Measurements from ENCODE around the gene LGALS3BP.
A peak's percentile ranks its signal among the peaks of the same experiment; 100 is the strongest.

The LGALS3BP gene

GRCh38 chr17:78998311-78999055 is 18.8 kb upstream of the LGALS3BP start:
- DNase-seq: no peak

- no peak for DNase-seq
Measured at GRCh38 chr17:78997881-78998280, 18.2 kb upstream of the LGALS3BP start.

GRCh38 chr17:78997231-78997741 is 17.6 kb upstream of the LGALS3BP start:
- DNase-seq: no peak

- DNase-seq: no peak
Measured at GRCh38 chr17:78996781-78997201, 17.1 kb upstream of the LGALS3BP start.

GRCh38 chr17:78995761-78996451 is 16.2 kb upstream of the LGALS3BP start:
- DNase-seq: no peak

GRCh38 chr17:78995022-78995760 is 15.5 kb upstream of the LGALS3BP start:
- no peak for DNase-seq

- no peak for DNase-seq
Measured at GRCh38 chr17:78993981-78994671, 14.4 kb upstream of the LGALS3BP start.

GRCh38 chr17:78993241-78993956 is 13.7 kb upstream of the LGALS3BP start:
- peak; percentile 36 for DNase-seq

GRCh38 chr17:78992542-78993212 is 13.0 kb upstream of the LGALS3BP start:
- DNase-seq: no peak

GRCh38 chr17:78991906-78992532 is 12.3 kb upstream of the LGALS3BP start:
- DNase-seq: no peak

- no peak for DNase-seq
Measured at GRCh38 chr17:78991017-78991738, 11.5 kb upstream of the LGALS3BP start.

- no peak for DNase-seq
Measured at GRCh38 chr17:78990349-78991016, 10.8 kb upstream of the LGALS3BP start.

GRCh38 chr17:78988152-78988551 is 8.4 kb upstream of the LGALS3BP start:
- no peak for DNase-seq

GRCh38 chr17:78986649-78987328 is 7.1 kb upstream of the LGALS3BP start:
- no peak for DNase-seq

- DNase-seq: no peak
Measured at GRCh38 chr17:78986048-78986648, 6.4 kb upstream of the LGALS3BP start.

GRCh38 chr17:78985395-78985794 is 5.7 kb upstream of the LGALS3BP start:
- no peak for DNase-seq

- DNase-seq: no peak
Measured at GRCh38 chr17:78981010-78981888, 1.5 kb upstream of the LGALS3BP start.

GRCh38 chr17:78980624-78980972 is 875 bp upstream of the LGALS3BP start:
- no peak for DNase-seq

Measured in stimulated activated CD4-positive, alpha-beta T cell treated with anti-CD3 and anti-CD28 coated beads, Interleukin-1b, Interleukin-23, amount 100 ng/mL, for 48 hours (primary cell).